Natural killer cell treated with Interleukin-12 subunit alpha and Interleukin-12 subunit beta and Interleukin-15 and Interleukin-18, amount 100 ng/mL, for 72 hours (primary cell): Measurements from ENCODE around the gene HMGN2. TPM values are rescaled to one million over a fixed set of nuclear protein-coding genes. Genes with fewer than 3 reads are reported as not detected.
"Not testable (repeated sequence)": the region's sequence is repeated elsewhere in the genome, so short reads cannot be mapped to it uniquely, and the experiment has no call there.

ENCODE experiments used
- ATAC-seq, 2 donors: fragments of 150-1000 bp; cut with Tn5 transposase in 1 of 2; sonication (Bioruptor Pico), chemical (Tn5 transposase) in 1 of 2; 2 replicates each; pipeline ENCODE4 v1.10.0; 2021
- DNase-seq: peaks from one replicate; pipeline ENCODE4 v3.0.0; 2022; ENCODE audit warnings: low spot score
- H3K27ac Mint-ChIP-seq, 2 donors: 1 replicate in 1 of 2; 2 replicates in 1 of 2; pipeline ENCODE4 v1.8.0; 2022; ENCODE audit warnings: mixed read lengths in 2 of 2, mild to moderate bottlenecking in 1 of 2, moderate library complexity in 1 of 2
- H3K27me3 Mint-ChIP-seq, 2 donors: 1 replicate in 1 of 2; 2 replicates in 1 of 2; pipeline ENCODE4 v1.8.0; 2022; ENCODE audit warnings: mixed read lengths in 2 of 2
- H3K36me3 Mint-ChIP-seq: one replicate; pipeline ENCODE4 v1.8.0; 2022; ENCODE audit warnings: mixed read lengths
- H3K4me1 Mint-ChIP-seq, 2 donors: 1 replicate in 1 of 2; 2 replicates in 1 of 2; pipeline ENCODE4 v1.8.0; 2022; ENCODE audit warnings: low read depth in 2 of 2, mixed read lengths in 2 of 2, mild to moderate bottlenecking in 1 of 2
- H3K4me3 Mint-ChIP-seq: one replicate; pipeline ENCODE4 v1.8.0; 2022; ENCODE audit warnings: mixed read lengths
- H3K9me3 Mint-ChIP-seq: 2 replicates; pipeline ENCODE4 v1.8.0; 2022; ENCODE audit warnings: mixed read lengths
- total RNA-seq, 2 donors: library from RNA; stranded (reverse); gene quantifications; one replicate each; pipeline ENCODE4 v1.2.3, GENCODE V29; 2022

HMGN2 gene
- total RNA-seq, 2 donors from 2014 or later = 493 to 648 TPM

GRCh38 chr1:26493267-26493666, 21.0 kb downstream of the HMGN2 start:
- Mint-ChIP-seq H3K4me3 (no peak overlapping the region), H3K4me1 (no peaks in the 10 kb centered on the region), H3K27me3 (no peaks in the 10 kb centered on the region), H3K9me3 (no peaks in the 10 kb centered on the region), H3K36me3 (no peaks in the 10 kb centered on the region), H3K27ac (no peak overlapping the region)
- DNase-seq = no peak
- ATAC-seq = no peak

- peak overlapping the region in 1 of 2 donors; percentile 10 for H3K27ac Mint-ChIP-seq
Observed at GRCh38 chr1:26493938-26494337, 21.7 kb downstream of the HMGN2 start.

GRCh38 chr1:26496861-26497260, 24.6 kb downstream of the HMGN2 start:
- H3K36me3 Mint-ChIP-seq = no peaks in the 10 kb centered on the region
- no peaks in the 10 kb centered on the region for H3K27me3 Mint-ChIP-seq
- ATAC-seq (no peak), DNase-seq (no peak)
- H3K4me3 Mint-ChIP-seq = no peak overlapping the region
- no peaks in the 10 kb centered on the region for H3K9me3 Mint-ChIP-seq
- no peak overlapping the region for H3K27ac Mint-ChIP-seq
- peaks cover 0 to 2% of the 10 kb centered on the region in 2 donors for H3K4me1 Mint-ChIP-seq

More at GRCh38 chr1:26493938-26494337, 21.7 kb downstream of the HMGN2 start:
- DNase-seq (no peak), ATAC-seq (no peak)
- Mint-ChIP-seq H3K36me3 (no peaks in the 10 kb centered on the region), H3K4me3 (no peak overlapping the region), H3K27me3 (no peaks in the 10 kb centered on the region), H3K9me3 (no peaks in the 10 kb centered on the region), H3K4me1 (peaks cover 0 to under 1% of the 10 kb centered on the region in 2 donors)

GRCh38 chr1:26498894-26499293, 26.7 kb downstream of the HMGN2 start:
- no peak overlapping the region for H3K27ac Mint-ChIP-seq
- no peaks in the 10 kb centered on the region for H3K36me3 Mint-ChIP-seq
- H3K9me3 Mint-ChIP-seq = no peaks in the 10 kb centered on the region
- no peak for DNase-seq
- no peak for ATAC-seq
- peak overlapping the region; percentile 18 for H3K4me3 Mint-ChIP-seq
- H3K4me1 Mint-ChIP-seq = peaks cover 0 to 2% of the 10 kb centered on the region in 2 donors
- no peaks in the 10 kb centered on the region for H3K27me3 Mint-ChIP-seq

- H3K9me3 Mint-ChIP-seq = no peaks in the 10 kb centered on the region
- H3K27ac Mint-ChIP-seq = peak overlapping the region; percentile 76 to 86
- H3K27me3 Mint-ChIP-seq = no peaks in the 10 kb centered on the region
- ATAC-seq (peak; percentile 90 to 92), DNase-seq (peak; percentile 92)
- peak overlapping the region; percentile 86 for H3K4me3 Mint-ChIP-seq
- H3K36me3 Mint-ChIP-seq = no peaks in the 10 kb centered on the region
- H3K4me1 Mint-ChIP-seq = peaks cover 0 to 2% of the 10 kb centered on the region in 2 donors
Observed at GRCh38 chr1:26500488-26501175, 28.4 kb downstream of the HMGN2 start.

- H3K4me1 Mint-ChIP-seq, H3K4me3 Mint-ChIP-seq, H3K36me3 Mint-ChIP-seq, H3K27ac Mint-ChIP-seq, H3K27me3 Mint-ChIP-seq, ATAC-seq, H3K9me3 Mint-ChIP-seq, DNase-seq: not testable (repeated sequence)
Observed at GRCh38 chr1:26510711-26511110, 38.5 kb downstream of the HMGN2 start.

GRCh38 chr1:26515836-26516235, 43.6 kb downstream of the HMGN2 start:
- not testable (repeated sequence) for H3K4me1 Mint-ChIP-seq, DNase-seq, H3K27ac Mint-ChIP-seq, H3K27me3 Mint-ChIP-seq, H3K36me3 Mint-ChIP-seq, H3K9me3 Mint-ChIP-seq, H3K4me3 Mint-ChIP-seq, ATAC-seq

GRCh38 chr1:26516987-26517765, 44.9 kb downstream of the HMGN2 start:
- no peaks in the 10 kb centered on the region for H3K4me1 Mint-ChIP-seq
- no peaks in the 10 kb centered on the region for H3K9me3 Mint-ChIP-seq

GRCh38 chr1:26517766-26518049, 45.5 kb downstream of the HMGN2 start:
- Mint-ChIP-seq H3K4me1 (no peaks in the 10 kb centered on the region), H3K27ac (no peak overlapping the region), H3K27me3 (no peaks in the 10 kb centered on the region), H3K4me3 (no peak overlapping the region), H3K9me3 (no peaks in the 10 kb centered on the region), H3K36me3 (no peaks in the 10 kb centered on the region)
- no peak for DNase-seq
- no peak for ATAC-seq

More at GRCh38 chr1:26516987-26517765, 44.9 kb downstream of the HMGN2 start:
- H3K36me3 Mint-ChIP-seq = no peaks in the 10 kb centered on the region
- ATAC-seq (no peak), DNase-seq (no peak)
- no peaks in the 10 kb centered on the region for H3K27me3 Mint-ChIP-seq
- H3K4me3 Mint-ChIP-seq = no peak overlapping the region
- no peak overlapping the region for H3K27ac Mint-ChIP-seq

- no peak overlapping the region for H3K27ac Mint-ChIP-seq
- H3K4me1 Mint-ChIP-seq = no peaks in the 10 kb centered on the region
- DNase-seq (no peak), ATAC-seq (no peak)
- no peaks in the 10 kb centered on the region for H3K27me3 Mint-ChIP-seq
- no peaks in the 10 kb centered on the region for H3K9me3 Mint-ChIP-seq
- H3K36me3 Mint-ChIP-seq = no peaks in the 10 kb centered on the region
- H3K4me3 Mint-ChIP-seq = no peak overlapping the region
Observed at GRCh38 chr1:26518355-26518754, 46.1 kb downstream of the HMGN2 start.

GRCh38 chr1:26520339-26520738, 48.1 kb downstream of the HMGN2 start:
- peaks cover 8 to 10% of the 10 kb centered on the region in 2 donors for H3K27me3 Mint-ChIP-seq
- DNase-seq (no peak), ATAC-seq (no peak)
- H3K9me3 Mint-ChIP-seq = no peaks in the 10 kb centered on the region
- H3K4me3 Mint-ChIP-seq = no peak overlapping the region
- H3K4me1 Mint-ChIP-seq = no peaks in the 10 kb centered on the region
- H3K27ac Mint-ChIP-seq = no peak overlapping the region
- H3K36me3 Mint-ChIP-seq = no peaks in the 10 kb centered on the region

GRCh38 chr1:26521669-26522030, 49.4 kb downstream of the HMGN2 start:
- DNase-seq = no peak
- Mint-ChIP-seq H3K4me1 (no peaks in the 10 kb centered on the region), H3K4me3 (no peak overlapping the region), H3K27ac (no peak overlapping the region), H3K9me3 (no peaks in the 10 kb centered on the region), H3K36me3 (no peaks in the 10 kb centered on the region), H3K27me3 (peaks cover 8 to 10% of the 10 kb centered on the region in 2 donors)
- ATAC-seq = no peak

GRCh38 chr1:26522073-26522472, 49.8 kb downstream of the HMGN2 start:
- Mint-ChIP-seq H3K36me3 (no peaks in the 10 kb centered on the region), H3K4me3 (no peak overlapping the region), H3K27me3 (peaks cover 8 to 10% of the 10 kb centered on the region in 2 donors), H3K4me1 (no peaks in the 10 kb centered on the region), H3K9me3 (no peaks in the 10 kb centered on the region), H3K27ac (no peak overlapping the region)
- ATAC-seq (no peak), DNase-seq (no peak)

GRCh38 chr1:26524181-26524580, 51.9 kb downstream of the HMGN2 start:
- Mint-ChIP-seq H3K4me3 (no peak overlapping the region), H3K9me3 (no peaks in the 10 kb centered on the region), H3K27ac (no peak overlapping the region), H3K4me1 (peaks cover 2 to 3% of the 10 kb centered on the region in 2 donors), H3K27me3 (peaks cover 8 to 10% of the 10 kb centered on the region in 2 donors), H3K36me3 (no peaks in the 10 kb centered on the region)
- DNase-seq (no peak), ATAC-seq (no peak)
